ENCODE data around the gene BATF.
A peak's percentile ranks its signal among the peaks of the same experiment; 100 is the strongest.

Gene BATF

GRCh38 chr14:75511201-75511600 lies 11.1 kb upstream of the BATF start:
- in situ Hi-C loops (cut with HindIII; ENCODE audit: low pct_unique_long_range_greater_than_20kb, low sequenced_read_pairs), result no loop called here
- no peak for DNase-seq (ENCODE audit: low read depth in 1 of 2, low spot score in 1 of 2)
- TF ChIP-seq JUND (IDR thresholded peaks at IDR 0.05; ENCODE audit: low read depth), result no peak

- no peak for DNase-seq (ENCODE audit: low read depth in 1 of 2, low spot score in 1 of 2)
- in situ Hi-C loops (cut with HindIII; ENCODE audit: low pct_unique_long_range_greater_than_20kb, low sequenced_read_pairs), result no loop called here
- TF ChIP-seq JUND (IDR thresholded peaks at IDR 0.05; ENCODE audit: low read depth), result no peak
Measured at GRCh38 chr14:75513911-75514672, 8.2 kb upstream of the BATF start.

GRCh38 chr14:75514673-75515628 lies 7.3 kb upstream of the BATF start:
- no peak for TF ChIP-seq JUND (IDR thresholded peaks at IDR 0.05; ENCODE audit: low read depth)
- DNase-seq (ENCODE audit: low read depth in 1 of 2, low spot score in 1 of 2), result no peak
- in situ Hi-C loops (cut with HindIII; ENCODE audit: low pct_unique_long_range_greater_than_20kb, low sequenced_read_pairs), result no loop called here

GRCh38 chr14:75515629-75515996 lies 6.7 kb upstream of the BATF start:
- in situ Hi-C loops (cut with HindIII; ENCODE audit: low pct_unique_long_range_greater_than_20kb, low sequenced_read_pairs), result no loop called here
- TF ChIP-seq JUND (IDR thresholded peaks at IDR 0.05; ENCODE audit: low read depth), result no peak
- DNase-seq (ENCODE audit: low read depth in 1 of 2, low spot score in 1 of 2), result no peak

- no peak for TF ChIP-seq JUND (IDR thresholded peaks at IDR 0.05; ENCODE audit: low read depth)
- DNase-seq (ENCODE audit: low read depth in 1 of 2, low spot score in 1 of 2), result peak in 1 of 2 experiments; percentile 61
- in situ Hi-C loops (cut with HindIII; ENCODE audit: low pct_unique_long_range_greater_than_20kb, low sequenced_read_pairs), result no loop called here
Measured at GRCh38 chr14:75518625-75519024, 3.6 kb upstream of the BATF start.

GRCh38 chr14:75519394-75519793 lies 2.9 kb upstream of the BATF start:
- in situ Hi-C loops (cut with HindIII; ENCODE audit: low pct_unique_long_range_greater_than_20kb, low sequenced_read_pairs), result no loop called here
- TF ChIP-seq JUND (IDR thresholded peaks at IDR 0.05; ENCODE audit: low read depth), result no peak

GRCh38 chr14:75519826-75520728 lies 2.2 kb upstream of the BATF start:
- in situ Hi-C loops (cut with HindIII; ENCODE audit: low pct_unique_long_range_greater_than_20kb, low sequenced_read_pairs), result no loop called here
- no peak for TF ChIP-seq JUND (IDR thresholded peaks at IDR 0.05; ENCODE audit: low read depth)

More at GRCh38 chr14:75519394-75519793, 2.9 kb upstream of the BATF start:
- no peak for DNase-seq (ENCODE audit: low read depth in 1 of 2, low spot score in 1 of 2)

GRCh38 chr14:75520852-75521251 lies 1.4 kb upstream of the BATF start:
- no peak for TF ChIP-seq JUND (IDR thresholded peaks at IDR 0.05; ENCODE audit: low read depth)
- in situ Hi-C loops (cut with HindIII; ENCODE audit: low pct_unique_long_range_greater_than_20kb, low sequenced_read_pairs), result no loop called here
- no peak for DNase-seq (ENCODE audit: low read depth in 1 of 2, low spot score in 1 of 2)

More at GRCh38 chr14:75519826-75520728, 2.2 kb upstream of the BATF start:
- no peak for DNase-seq (ENCODE audit: low read depth in 1 of 2, low spot score in 1 of 2)

- DNase-seq (ENCODE audit: low read depth in 1 of 2, low spot score in 1 of 2), result peak; percentile 33 to 69
- peak; percentile 75 for TF ChIP-seq JUND (IDR thresholded peaks at IDR 0.05; ENCODE audit: low read depth)
- in situ Hi-C loops (cut with HindIII; ENCODE audit: low pct_unique_long_range_greater_than_20kb, low sequenced_read_pairs), result no loop called here
Measured at GRCh38 chr14:75521415-75522199, 662 bp upstream of the BATF start.

- no peak for DNase-seq (ENCODE audit: low read depth in 1 of 2, low spot score in 1 of 2)
- TF ChIP-seq JUND (IDR thresholded peaks at IDR 0.05; ENCODE audit: low read depth), result no peak
- in situ Hi-C loops (cut with HindIII; ENCODE audit: low pct_unique_long_range_greater_than_20kb, low sequenced_read_pairs), result no loop called here
Measured at GRCh38 chr14:75522983-75523318, 682 bp downstream of the BATF start.

- in situ Hi-C loops (cut with HindIII; ENCODE audit: low pct_unique_long_range_greater_than_20kb, low sequenced_read_pairs), result no loop called here
- no peak for DNase-seq (ENCODE audit: low read depth in 1 of 2, low spot score in 1 of 2)
- TF ChIP-seq JUND (IDR thresholded peaks at IDR 0.05; ENCODE audit: low read depth), result no peak
Measured at GRCh38 chr14:75523771-75524171, 1.5 kb downstream of the BATF start.

Measured in T47D (cell line).